C1 segment of cervical spinal cord (tissue), 14 donors: ENCODE results near the gene MINDY4.
A peak's percentile ranks its signal among the peaks of the same experiment; 100 is the strongest.

Experiments used
- DNase-seq, 14 donors: peaks; one replicate each; lab custom pipeline; 2025; lab: John Stamatoyannopoulos, UW

MINDY4 gene

GRCh38 chr7:30771174-30771879 is at the start of gene MINDY4:
MINDY4 (plus strand) TSS chr7:30771417; CDS start chr7:30771494, 77 bp downstream.
- DNase-seq = peak in 12 of 14 donors; percentile 10 to 82 (median 63)

GRCh38 chr7:30722187-30722586 is 49.0 kb upstream of the MINDY4 start:
- DNase-seq = no peak

- no peak for DNase-seq
These were observed 48.5 kb upstream of the MINDY4 start for GRCh38 chr7:30722671-30723070.

GRCh38 chr7:30723776-30724175 is 47.4 kb upstream of the MINDY4 start:
- DNase-seq = no peak

DNA sequence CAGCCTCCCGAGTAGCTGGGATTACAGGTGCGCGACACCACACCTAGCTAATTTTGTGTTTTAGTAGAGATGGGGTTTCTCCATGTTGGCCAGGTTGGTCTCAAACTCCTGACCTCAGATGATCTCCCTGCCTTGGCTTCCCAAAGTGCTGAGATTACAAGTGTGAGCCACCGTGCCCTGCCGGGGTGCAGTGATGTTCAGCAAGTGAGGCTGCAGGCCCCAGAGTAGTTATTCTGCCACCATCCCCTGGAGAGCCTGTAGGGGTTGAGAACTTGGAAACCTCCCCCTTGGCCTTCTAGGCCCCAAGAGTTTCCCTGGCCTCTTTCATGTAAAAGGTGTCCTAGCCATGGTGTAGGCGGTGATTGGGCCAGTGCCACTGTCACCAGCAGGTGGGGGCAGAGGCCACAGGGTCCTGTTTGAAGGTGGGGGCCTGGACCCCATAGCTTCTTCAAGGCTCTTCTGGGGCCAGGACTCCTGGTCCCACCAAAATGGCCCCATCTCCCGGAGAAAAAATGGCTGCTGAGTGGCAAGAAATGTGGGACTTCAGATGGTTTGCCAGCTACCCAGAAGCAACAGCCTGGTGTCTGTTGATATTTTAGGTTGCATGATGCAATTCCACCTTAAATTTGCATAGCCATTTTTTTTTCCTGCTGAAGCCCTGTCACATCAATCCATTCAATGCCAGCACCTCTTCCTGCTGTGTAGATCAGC is 44.8 kb upstream of the MINDY4 start:
- no peak for DNase-seq

DNA sequence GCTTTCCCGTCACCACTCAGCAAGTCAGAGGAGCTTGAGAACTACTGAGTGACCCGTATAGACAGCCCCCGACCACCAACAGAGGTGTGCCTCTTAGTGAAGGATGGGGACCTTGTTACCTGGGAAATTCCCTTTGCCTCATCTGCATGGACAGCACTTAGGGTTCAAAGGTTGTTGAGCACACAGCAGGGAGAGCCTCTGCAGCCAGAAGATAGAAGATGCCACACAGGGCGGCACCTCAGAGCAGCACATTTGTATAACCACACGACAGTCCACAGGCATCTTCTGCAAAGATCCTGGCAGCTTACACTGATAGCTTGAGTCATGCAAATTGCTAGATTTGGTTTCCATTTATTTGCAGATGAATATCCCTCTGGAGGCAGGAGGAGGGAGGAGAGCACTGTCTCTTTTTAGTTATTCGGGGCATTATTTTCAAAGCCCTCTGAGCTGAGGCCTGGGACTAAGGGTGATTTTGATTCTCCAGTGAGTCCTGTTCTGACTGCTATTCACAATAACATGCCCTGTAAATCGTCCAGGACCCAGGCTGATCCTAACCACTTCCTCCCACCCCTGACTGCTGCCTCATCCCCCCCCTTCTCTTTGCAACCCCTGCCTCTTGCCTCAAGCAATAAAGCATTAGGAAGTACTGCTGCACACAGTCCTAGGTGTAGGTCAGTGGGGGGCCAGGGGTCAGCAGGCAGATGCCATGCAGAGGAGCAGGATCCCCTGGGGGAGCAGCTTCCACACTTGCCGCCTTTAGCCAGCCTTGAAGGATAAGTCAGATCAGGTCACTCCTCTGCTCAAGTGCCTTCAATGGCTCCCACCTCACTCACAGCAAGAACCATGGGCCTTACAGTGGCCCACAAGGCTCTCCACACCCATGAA is 43.9 kb upstream of the MINDY4 start:
- no peak for DNase-seq

DNA sequence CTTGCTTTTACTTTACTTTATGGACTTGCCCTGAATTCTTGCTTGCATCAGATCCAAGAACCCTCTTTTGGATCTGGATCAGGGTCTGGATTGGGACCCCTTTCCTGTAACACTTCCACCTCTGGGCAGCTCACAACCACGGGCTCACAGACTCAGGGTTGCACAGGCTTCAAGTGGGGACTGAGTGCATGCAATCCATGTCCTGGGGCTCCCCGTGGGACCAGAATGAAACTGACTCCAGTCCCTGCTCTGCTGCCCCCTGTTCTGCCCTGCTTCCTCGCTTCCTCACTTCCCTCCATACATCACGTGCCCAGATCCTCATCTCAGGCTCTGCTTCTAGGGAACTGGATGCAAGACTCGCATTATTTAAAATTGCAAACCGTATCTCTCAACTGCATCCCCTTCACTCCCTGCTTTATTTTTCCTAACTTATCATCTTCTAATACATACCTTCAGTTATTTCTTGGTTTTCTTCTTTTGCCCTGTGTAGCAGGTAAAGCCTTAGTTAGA is 42.6 kb upstream of the MINDY4 start:
- DNase-seq = no peak

DNA sequence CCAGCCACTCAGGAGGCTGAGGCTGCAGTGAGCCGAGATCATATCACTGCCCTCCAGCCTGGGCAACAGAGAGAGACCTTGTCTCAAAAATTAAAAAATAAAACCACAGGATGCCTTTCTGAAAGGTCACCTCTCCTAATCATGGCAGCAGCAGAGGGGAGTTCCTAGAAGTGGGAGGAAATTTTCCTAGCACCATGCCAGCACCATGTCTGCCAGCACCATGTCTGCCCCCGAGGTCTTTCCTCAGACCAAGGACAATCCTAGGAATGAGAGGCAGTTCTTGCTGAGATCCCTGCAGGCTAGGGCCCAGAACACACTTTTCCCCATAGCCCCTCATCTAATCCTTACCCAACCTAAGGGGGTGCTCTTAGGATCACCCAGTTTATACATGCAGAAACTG is 41.6 kb upstream of the MINDY4 start:
- no peak for DNase-seq

DNA sequence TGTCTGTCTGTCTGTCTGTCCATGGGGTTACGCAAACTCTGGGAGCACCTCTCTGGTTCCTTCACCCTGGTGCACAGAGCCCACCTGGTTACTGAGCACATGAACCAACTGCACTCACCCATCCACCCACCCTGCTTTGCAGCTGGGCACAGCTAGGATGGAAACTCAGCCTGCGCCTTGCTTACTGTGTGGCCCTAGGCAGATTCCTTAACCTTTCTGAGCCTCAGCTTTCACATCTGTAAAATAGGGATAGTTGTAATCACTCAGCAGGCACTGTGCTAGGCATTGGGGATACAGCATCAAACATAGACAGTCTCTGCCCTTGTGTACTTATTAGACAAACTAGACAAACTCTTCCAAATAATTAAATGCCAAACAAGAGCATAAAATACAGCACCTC is 41.1 kb upstream of the MINDY4 start:
- DNase-seq = no peak

GRCh38 chr7:30730996-30731395 is 40.2 kb upstream of the MINDY4 start:
- DNase-seq = no peak

GRCh38 chr7:30731581-30731980 is 39.6 kb upstream of the MINDY4 start:
- no peak for DNase-seq

DNA sequence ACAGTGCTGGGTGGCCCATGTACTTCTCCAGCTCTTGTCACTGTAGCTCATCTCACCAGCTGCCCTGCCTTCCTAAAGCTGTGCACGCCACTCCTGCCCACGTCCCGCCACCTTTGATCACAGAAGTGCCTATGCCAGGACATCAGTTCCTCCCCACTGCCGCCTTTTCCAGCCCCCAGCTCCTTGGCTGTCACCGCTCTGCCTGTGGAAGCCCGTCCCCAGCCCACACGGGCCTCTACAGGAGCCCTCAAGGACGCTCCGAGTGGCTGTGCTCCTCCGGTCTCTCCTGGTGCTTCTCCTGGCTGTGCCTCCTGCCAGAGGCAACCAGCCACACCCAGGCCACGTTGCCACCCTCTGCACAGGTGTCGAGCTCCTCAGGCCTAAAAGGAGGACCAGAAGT is 38.6 kb upstream of the MINDY4 start:
- DNase-seq = no peak

DNA sequence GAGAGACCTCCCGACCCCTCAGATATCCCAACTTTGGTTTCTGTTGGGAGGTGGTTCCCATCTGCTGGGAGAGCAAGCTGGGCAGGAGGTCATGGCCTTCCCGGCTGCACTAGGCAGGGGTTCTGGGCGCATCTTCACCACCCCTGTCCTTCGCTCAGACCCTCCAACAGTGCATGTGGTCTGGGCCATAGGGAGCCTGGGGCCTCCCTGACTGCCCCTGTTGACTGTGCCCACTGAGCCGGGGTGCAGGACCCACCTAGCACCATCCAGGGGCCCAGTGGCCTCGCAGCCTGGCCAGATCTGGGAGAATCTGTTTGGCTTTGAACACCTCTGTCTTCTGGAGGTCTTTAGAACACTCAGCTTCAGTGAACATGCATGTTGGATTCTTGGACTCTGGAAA is 38.0 kb upstream of the MINDY4 start:
- no peak for DNase-seq

DNA sequence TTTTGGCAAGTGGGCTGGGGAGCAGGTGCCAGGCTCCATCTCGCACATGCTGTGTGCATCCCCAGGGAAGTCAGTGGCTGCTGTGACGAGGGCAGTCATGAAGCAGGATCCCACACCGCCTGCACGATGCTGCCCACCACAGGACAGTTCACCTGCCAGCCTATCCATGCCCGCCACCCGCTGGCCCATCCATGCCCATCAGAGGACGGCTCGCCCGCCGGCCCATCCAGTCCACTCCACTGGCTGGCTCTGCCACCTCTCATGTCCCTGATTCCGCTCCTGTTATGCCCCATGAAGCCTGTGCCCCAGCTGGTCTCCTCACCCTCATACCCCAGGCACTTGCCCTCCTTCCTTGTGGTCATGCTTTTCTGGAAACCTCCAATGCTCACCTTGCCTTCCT is 37.5 kb upstream of the MINDY4 start:
- no peak for DNase-seq

GRCh38 chr7:30734497-30734896 is 36.7 kb upstream of the MINDY4 start:
- DNase-seq = no peak

DNA sequence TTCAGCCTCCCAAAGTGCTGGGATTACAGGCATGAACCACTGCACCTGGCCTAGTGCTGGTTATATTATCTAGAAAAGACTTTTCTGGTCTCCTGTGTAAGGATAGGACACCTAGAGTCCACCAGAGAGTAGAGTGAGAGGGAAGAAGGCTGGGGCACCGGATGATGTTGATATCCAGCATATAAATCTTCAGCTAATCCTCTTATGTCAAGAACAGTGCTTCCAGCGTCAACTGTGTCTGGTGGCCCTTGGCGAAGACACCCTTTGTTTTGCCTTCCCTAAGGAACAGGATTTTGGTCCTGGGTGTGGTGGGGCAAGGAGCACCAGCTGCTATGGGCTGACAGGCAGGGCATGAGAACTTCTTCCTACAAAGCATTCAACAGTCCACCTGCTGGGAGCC is 35.6 kb upstream of the MINDY4 start:
- DNase-seq = no peak

- DNase-seq = no peak
These were observed 34.9 kb upstream of the MINDY4 start for GRCh38 chr7:30736291-30736690.

DNA sequence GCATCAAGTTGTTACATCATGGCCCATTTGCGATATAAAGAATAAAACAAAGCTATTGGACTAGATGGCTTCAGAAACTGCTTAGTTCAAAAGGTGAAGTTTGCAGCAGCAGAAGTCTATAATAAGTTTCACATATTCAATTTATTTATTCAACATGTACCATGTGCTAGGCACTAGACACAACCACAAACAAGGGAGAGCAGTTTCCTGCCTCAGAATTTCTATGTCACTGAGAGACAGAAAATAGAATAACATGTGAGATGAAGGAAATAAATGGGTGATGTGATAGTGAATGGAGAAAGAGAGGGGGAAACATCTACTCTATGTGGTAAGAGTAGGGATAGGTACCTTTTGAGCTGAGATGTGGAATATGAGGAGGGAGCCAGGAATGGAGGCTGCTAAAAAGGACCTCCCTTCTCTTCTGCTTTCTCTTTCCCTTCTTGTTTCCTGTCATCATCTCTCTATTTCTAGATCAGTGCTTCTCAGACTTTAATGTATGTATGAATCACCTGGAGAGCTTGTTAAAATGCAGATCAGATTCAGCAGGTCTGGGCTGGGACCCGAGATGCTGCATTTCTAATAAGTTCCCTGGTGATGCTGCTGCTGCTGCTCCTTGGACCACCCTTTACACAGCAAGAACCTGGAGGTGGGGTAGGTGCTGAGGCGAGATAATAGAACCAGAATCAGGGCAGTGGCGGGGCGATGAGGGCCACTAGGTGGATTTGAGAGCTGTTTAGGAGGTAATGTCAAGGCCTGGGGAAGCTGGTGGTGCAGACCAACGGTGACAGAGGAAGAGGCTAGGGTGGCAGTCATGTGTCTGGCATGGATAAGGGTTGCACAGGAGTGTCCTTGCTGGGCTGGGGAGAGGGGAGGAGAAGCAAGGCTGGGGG is 32.9 kb upstream of the MINDY4 start:
- no peak for DNase-seq

- no peak for DNase-seq
These were observed 31.5 kb upstream of the MINDY4 start for GRCh38 chr7:30739691-30740090.

GRCh38 chr7:30740417-30741181 is 30.6 kb upstream of the MINDY4 start:
- DNase-seq = peak in 13 of 14 donors; percentile 4 to 67 (median 43)
